ENCODE data around the gene TOPAZ1. TPM values are rescaled to one million over a fixed set of nuclear protein-coding genes. Genes with fewer than 3 reads are reported as not detected.

Gene TOPAZ1
- total and polyA plus RNA-seq, 7 donors, result not detected

- Histone ChIP-seq H3K9me3 (no peaks in the 10 kb centered on the region), H3K36me3 (ENCODE audit: insufficient read depth in 1 of 2, low read depth in 1 of 2) (no peaks in the 10 kb centered on the region), H3K4me1 (no peaks in the 10 kb centered on the region), H3K4me3 (no peak overlapping the region), H3K27me3 (ENCODE audit: insufficient read depth in 3 of 3, low read length in 2 of 3) (no peaks in the 10 kb centered on the region), H3K27ac (no peak overlapping the region)
- intact Hi-C loops (cut with DNase I), result no loop called here
- DNase-seq, result no peak
- TF ChIP-seq CTCF (IDR thresholded peaks at IDR 0.05), result no peak
- WGBS, 3 donors, result 64 to 72% (median 72%) methylated on average over 1 of the region's 1 CpG
- no peak for ATAC-seq
These were observed 33.6 kb upstream of the TOPAZ1 start for GRCh38 chr3:44208086-44208485.

- Histone ChIP-seq H3K4me3 (no peak overlapping the region), H3K27ac (no peak overlapping the region), H3K9me3 (no peaks in the 10 kb centered on the region), H3K4me1 (no peaks in the 10 kb centered on the region), H3K27me3 (ENCODE audit: insufficient read depth in 3 of 3, low read length in 2 of 3) (no peaks in the 10 kb centered on the region), H3K36me3 (ENCODE audit: insufficient read depth in 1 of 2, low read depth in 1 of 2) (no peaks in the 10 kb centered on the region)
- intact Hi-C loops (cut with DNase I), result no loop called here
- DNase-seq, result no peak
- no peak for ATAC-seq
- TF ChIP-seq CTCF (IDR thresholded peaks at IDR 0.05), result no peak
These were observed 33.1 kb upstream of the TOPAZ1 start for GRCh38 chr3:44208568-44208967.

GRCh38 chr3:44210967-44211366, 30.7 kb upstream of the TOPAZ1 start:
- ATAC-seq (no peak), DNase-seq (no peak)
- H3K4me1 ChIP-seq, result no peaks in the 10 kb centered on the region
- H3K4me3 ChIP-seq, result no peak overlapping the region
- H3K27ac ChIP-seq, result no peak overlapping the region
- peaks cover 6% of the 10 kb centered on the region for H3K9me3 ChIP-seq
- no peak for TF ChIP-seq CTCF (IDR thresholded peaks at IDR 0.05)
- no peaks in the 10 kb centered on the region for H3K27me3 ChIP-seq (ENCODE audit: insufficient read depth in 3 of 3, low read length in 2 of 3)
- intact Hi-C loops (cut with DNase I), result no loop called here
- no peaks in the 10 kb centered on the region for H3K36me3 ChIP-seq (ENCODE audit: insufficient read depth in 1 of 2, low read depth in 1 of 2)

GRCh38 chr3:44222337-44222736, 19.3 kb upstream of the TOPAZ1 start:
- intact Hi-C loops (cut with DNase I), result no loop called here
- Histone ChIP-seq H3K4me1 (no peaks in the 10 kb centered on the region), H3K4me3 (no peak overlapping the region), H3K9me3 (no peaks in the 10 kb centered on the region), H3K27me3 (ENCODE audit: insufficient read depth in 3 of 3, low read length in 2 of 3) (peaks cover 0 to 10% (median 0%) of the 10 kb centered on the region in 3 donors), H3K36me3 (ENCODE audit: insufficient read depth in 1 of 2, low read depth in 1 of 2) (no peaks in the 10 kb centered on the region), H3K27ac (no peak overlapping the region)
- 61 to 86% (median 64%) methylated on average over 3 of the region's 3 CpGs for WGBS, 3 donors
- no peak for DNase-seq
- TF ChIP-seq CTCF (IDR thresholded peaks at IDR 0.05), result no peak
- ATAC-seq, result no peak

GRCh38 chr3:44223299-44223698, 18.4 kb upstream of the TOPAZ1 start:
- no peak for ATAC-seq
- Histone ChIP-seq H3K36me3 (ENCODE audit: insufficient read depth in 1 of 2, low read depth in 1 of 2) (no peaks in the 10 kb centered on the region), H3K4me1 (no peaks in the 10 kb centered on the region), H3K27me3 (ENCODE audit: insufficient read depth in 3 of 3, low read length in 2 of 3) (peaks cover 0 to 10% (median 0%) of the 10 kb centered on the region in 3 donors), H3K27ac (no peak overlapping the region), H3K9me3 (no peaks in the 10 kb centered on the region), H3K4me3 (no peak overlapping the region)
- no peak for TF ChIP-seq CTCF (IDR thresholded peaks at IDR 0.05)
- intact Hi-C loops (cut with DNase I), result no loop called here
- no peak for DNase-seq
- WGBS, 3 donors, result 53 to 60% (median 56%) methylated on average over 5 of the region's 5 CpGs

All from psoas muscle (tissue), 8 donors.